Breast epithelium (tissue), 3 donors: ENCODE results near the gene ASPHD1.

ENCODE experiments used
- CTCF ChIP-seq, 3 donors: fragments of 450-650 bp; IDR thresholded peaks; one replicate each; pipeline ENCODE4 v1.5.1; 2016 to 2017; ENCODE audit warnings: antibody characterized with exemption in 3 of 3, mild to moderate bottlenecking in 3 of 3, moderate library complexity in 3 of 3
- POLR2AphosphoS5 ChIP-seq, 3 donors: sonication (generic); formaldehyde crosslinking; IDR thresholded peaks; one replicate each; pipeline ENCODE4 v1.6.1; 2017; ENCODE audit warnings: antibody characterized with exemption in 3 of 3

- TF ChIP-seq CTCF (IDR thresholded peaks at IDR 0.05) = no peak
- no peak for TF ChIP-seq POLR2AphosphoS5 (IDR thresholded peaks at IDR 0.05)
Observed at GRCh38 chr16:29883987-29884386, 16.3 kb upstream of the ASPHD1 start.
